ENCODE data around the gene PCDH15. TPM values are rescaled to one million over a fixed set of nuclear protein-coding genes. Genes with fewer than 3 reads are reported as not detected.

Gene PCDH15
- total and polyA plus RNA-seq, 2 of the 8 experiments (the other 6 are each of a cell fraction or from before 2014, with no cell fraction given): 0.11 TPM; not detected in 1

DNA sequence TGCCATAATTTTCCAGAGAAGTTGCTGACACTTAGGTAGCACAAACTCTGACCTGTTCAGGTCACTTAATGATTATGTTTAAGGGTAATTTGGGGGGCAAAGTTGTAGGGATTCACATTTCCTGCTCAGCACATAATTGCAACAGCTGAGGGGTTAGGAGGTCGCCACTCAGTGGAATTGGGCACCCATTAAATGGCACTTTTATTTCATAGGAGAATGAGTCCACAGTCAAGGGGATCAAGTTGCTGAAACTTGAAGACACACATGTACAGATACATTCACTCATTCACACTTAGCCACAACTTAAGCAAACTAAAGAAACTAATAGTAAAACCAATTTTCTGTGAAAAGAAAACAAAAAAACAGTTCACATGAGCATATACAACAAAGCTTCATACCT lies 1.5 kb downstream of the PCDH15 start:
- no peak overlapping the region for H2BK20ac ChIP-seq (ENCODE audit: low read length)
- no peak overlapping the region for H2BK15ac ChIP-seq (ENCODE audit: low read length)
- 90% methylated on average over 1 of the region's 1 CpG; no CpG with 5 or more reads in 1 of the 2 experiments for WGBS, 2 experiments (ENCODE audit: extremely low coverage in 1 of 2, insufficient coverage in 1 of 2, insufficient read length in 1 of 2, insufficient replicate concordance in 2 of 2, low coverage in 1 of 2, low lambda C conversion rate in 2 of 2, missing lambda C conversion rate in 1 of 2)
- no peaks in the 10 kb centered on the region for H3K9me3 ChIP-seq (ENCODE audit: insufficient read depth in 2 of 2, low read depth in 1 of 2, low read length in 1 of 2)
- H3K18ac ChIP-seq (ENCODE audit: extremely low read depth, low read length): no peak overlapping the region
- H3K4me1 ChIP-seq (replicated peaks in 1 of 4; ENCODE audit: control insufficient read depth in 3 of 4, insufficient read depth in 4 of 4, low read length in 3 of 4): peaks cover 0 to 4% (median 1%) of the 10 kb centered on the region in 4 experiments; a peak in 2 of 7 replicates
- ChIA-PET POLR2A (ENCODE audit: partially characterized antibody) (no interaction called here), CTCF (ENCODE audit: partially characterized antibody) (no interaction called here)
- FAIRE-seq: no peak
- H3K14ac ChIP-seq (ENCODE audit: insufficient read length): no peak overlapping the region
- H3K23ac ChIP-seq (ENCODE audit: insufficient read length): no peak overlapping the region
- H2AFZ ChIP-seq (ENCODE audit: low read length): no peak overlapping the region; the same call in 1 of the 2 replicates
- no peak overlapping the region for H2AK5ac ChIP-seq (ENCODE audit: low read depth, low read length)
- no peaks in the 10 kb centered on the region for H3K36me3 ChIP-seq (ENCODE audit: control insufficient read depth in 2 of 4, insufficient read depth in 4 of 4, low read length in 3 of 4)
- H4K20me1 ChIP-seq (replicated peaks in 1 of 2; ENCODE audit: control insufficient read depth in 1 of 2, insufficient read depth in 2 of 2, low read length in 2 of 2): no peaks in the 10 kb centered on the region
- no peak overlapping the region for H2BK5ac ChIP-seq (ENCODE audit: low read depth, low read length)
- no peak for TF ChIP-seq SP2 (IDR thresholded peaks at IDR 0.05; ENCODE audit: low read length)
- no peak for TF ChIP-seq RAD21 (IDR thresholded peaks at IDR 0.05 in 1 of 2, conservative IDR thresholded peaks at IDR 0.05 in 1 of 2; ENCODE audit: low read depth in 2 of 2, low read length in 2 of 2)
- no peak overlapping the region for H4K8ac ChIP-seq (ENCODE audit: extremely low read depth, insufficient read depth, low read length)
- no peaks in the 10 kb centered on the region for H3K79me2 ChIP-seq (ENCODE audit: control insufficient read depth in 1 of 2, insufficient read depth in 2 of 2, low read length in 2 of 2)
- H3K27ac ChIP-seq (ENCODE audit: low read depth, low read length): no peak overlapping the region
- no peak overlapping the region for H3K9ac ChIP-seq (replicated peaks in 1 of 4; ENCODE audit: extremely low read depth in 1 of 4, low read depth in 3 of 4, low read length in 3 of 4)
- no peak overlapping the region for H4K5ac ChIP-seq (ENCODE audit: insufficient read length, low read depth, low read length)
- no peak overlapping the region for H3K4me3 ChIP-seq (ENCODE audit: extremely low read depth in 1 of 4, insufficient read depth in 2 of 4, low read depth in 3 of 4, low read length in 4 of 4)
- no peak overlapping the region for H3K4me2 ChIP-seq (ENCODE audit: insufficient read depth in 1 of 2, low read depth in 2 of 2, low read length in 2 of 2)
- H2BK12ac ChIP-seq (ENCODE audit: low read depth, low read length): no peak overlapping the region
- no peak for DNase-seq (ENCODE audit: low read depth in 1 of 2, low spot score in 2 of 2)
- H3K56ac ChIP-seq (replicated peaks; ENCODE audit: insufficient read length, low read depth, low read length): no peak overlapping the region
- no peak overlapping the region for H3K4ac ChIP-seq (replicated peaks; ENCODE audit: insufficient read length, low read depth, low read length)
- H3K27me3 ChIP-seq (replicated peaks in 1 of 4; ENCODE audit: control insufficient read depth in 3 of 4, extremely low read depth in 1 of 4, insufficient read depth in 3 of 4, low read length in 3 of 4): no peaks in the 10 kb centered on the region
- H4K91ac ChIP-seq (replicated peaks; ENCODE audit: insufficient read length, low read length): no peak overlapping the region
- H2BK120ac ChIP-seq (replicated peaks; ENCODE audit: low read depth, low read length): no peak overlapping the region
- no peaks in the 10 kb centered on the region for H3K23me2 ChIP-seq (ENCODE audit: low read depth, low read length)
- no peaks in the 10 kb centered on the region for H3K79me1 ChIP-seq (ENCODE audit: low read depth, low read length)
